Limb (tissue), 2 donors: Measurements from ENCODE around the gene LPIN1.

Source experiments
- DNase-seq, 2 donors: peaks; one replicate each; pipeline ENCODE4 v3.0.0-alpha.2; 2016; ENCODE audit errors: extremely low spot score in 2 of 2

The LPIN1 gene

DNA sequence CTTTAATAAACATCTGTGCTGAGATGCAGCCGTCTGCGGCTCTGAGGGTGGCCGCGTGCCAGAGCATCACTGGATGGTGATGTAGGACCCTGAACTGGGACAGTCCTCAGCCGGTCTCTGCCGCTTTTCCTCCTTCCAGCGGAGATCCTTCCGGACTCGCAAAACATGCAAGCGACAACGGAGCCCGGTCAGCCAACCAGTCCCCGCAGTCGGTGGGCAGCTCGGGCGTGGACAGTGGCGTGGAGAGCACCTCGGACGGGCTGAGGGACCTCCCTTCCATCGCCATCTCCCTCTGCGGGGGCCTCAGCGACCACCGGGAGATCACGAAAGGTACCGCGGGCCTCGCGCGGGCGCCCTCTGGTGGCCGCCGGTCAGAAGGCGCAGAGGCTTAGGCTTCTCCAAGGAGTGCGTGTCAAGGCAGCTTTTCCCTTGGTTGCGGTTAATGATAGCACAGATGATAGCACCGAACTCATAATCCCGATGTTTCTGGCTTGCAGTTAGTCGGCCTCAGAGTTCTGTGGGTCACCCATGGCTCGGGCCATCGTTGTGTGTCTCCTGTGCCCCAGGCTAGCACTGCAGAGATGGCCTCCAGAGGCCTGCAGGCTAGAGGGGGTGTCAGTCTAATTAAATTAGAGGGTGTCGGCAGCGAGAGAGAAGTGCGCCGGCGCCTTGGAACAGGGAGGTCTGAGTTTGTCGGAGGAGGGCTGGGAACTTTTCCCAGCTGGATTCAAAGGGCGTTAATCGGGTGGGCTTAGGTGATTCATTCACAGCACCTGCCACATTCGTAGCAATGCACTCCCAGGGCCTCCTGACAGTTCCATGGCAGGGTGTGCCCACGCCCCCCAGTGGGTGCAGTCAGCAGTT is 38.5 kb downstream of the LPIN1 start:
- peak; percentile 43 to 89 for DNase-seq

DNA sequence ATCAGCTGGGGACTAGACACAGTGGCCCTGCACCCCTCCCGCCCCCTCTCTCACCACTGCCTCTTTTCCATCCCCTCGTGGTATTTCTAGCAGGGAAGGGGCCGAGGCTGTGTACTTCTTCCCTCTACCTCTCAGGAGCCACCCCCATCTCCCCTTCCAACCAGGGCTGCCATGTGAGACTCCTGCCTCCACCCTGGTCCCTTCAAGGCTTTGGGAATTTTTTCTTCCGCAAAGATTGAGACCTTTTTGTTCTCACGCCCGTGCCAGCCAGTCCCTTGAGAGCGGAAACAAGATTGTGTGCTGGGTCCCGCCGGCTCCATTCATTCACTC is 39.1 kb downstream of the LPIN1 start:
- no peak for DNase-seq

DNA sequence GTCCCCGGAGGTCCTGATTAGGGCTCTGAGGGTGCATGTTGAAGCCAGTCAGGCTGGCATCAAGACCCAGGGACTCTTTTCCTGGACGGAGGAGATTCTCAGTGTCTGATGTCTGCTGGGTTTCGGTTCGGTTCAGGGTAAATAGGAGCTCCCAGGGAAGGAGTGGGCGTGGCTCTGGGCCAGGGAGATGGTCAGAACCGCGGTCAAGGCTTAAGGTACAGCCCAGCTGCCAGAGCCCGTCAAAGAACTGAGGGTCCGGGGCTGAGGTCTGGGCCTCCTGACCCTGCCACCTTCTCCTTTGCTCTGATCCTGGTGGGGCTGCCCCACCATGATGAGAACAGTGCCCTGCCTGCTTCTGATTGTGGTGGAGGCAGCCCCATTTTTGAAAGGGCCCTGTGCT is 39.8 kb downstream of the LPIN1 start:
- DNase-seq, result no peak

GRCh38 chr2:11786592-11786991 is 40.2 kb downstream of the LPIN1 start:
- no peak for DNase-seq

DNA sequence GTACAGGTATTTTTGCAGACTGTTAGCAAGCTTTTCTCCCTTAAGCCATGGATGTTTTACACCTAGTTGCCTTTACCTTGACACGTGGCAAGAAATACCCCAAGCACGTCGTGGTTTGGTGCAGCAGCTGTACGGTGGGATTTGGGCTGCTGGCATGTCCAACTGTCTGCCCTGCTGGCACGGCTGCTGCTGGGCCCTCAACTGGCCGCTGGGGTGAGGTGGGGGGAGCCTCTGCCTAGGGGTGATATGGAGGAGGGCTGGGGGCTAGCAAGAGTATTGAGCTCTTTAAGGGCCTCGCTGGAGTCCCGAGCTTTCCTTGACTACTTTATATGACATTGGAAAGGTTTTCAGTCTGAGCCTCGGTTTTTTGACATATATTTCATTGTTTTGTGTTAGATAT is 41.6 kb downstream of the LPIN1 start:
- DNase-seq, result no peak

- no peak for DNase-seq
These were observed 42.2 kb downstream of the LPIN1 start for GRCh38 chr2:11788461-11789124.

- peak in 1 of 2 donors; percentile 12 for DNase-seq
These were observed 42.8 kb downstream of the LPIN1 start for GRCh38 chr2:11789243-11789642.

DNA sequence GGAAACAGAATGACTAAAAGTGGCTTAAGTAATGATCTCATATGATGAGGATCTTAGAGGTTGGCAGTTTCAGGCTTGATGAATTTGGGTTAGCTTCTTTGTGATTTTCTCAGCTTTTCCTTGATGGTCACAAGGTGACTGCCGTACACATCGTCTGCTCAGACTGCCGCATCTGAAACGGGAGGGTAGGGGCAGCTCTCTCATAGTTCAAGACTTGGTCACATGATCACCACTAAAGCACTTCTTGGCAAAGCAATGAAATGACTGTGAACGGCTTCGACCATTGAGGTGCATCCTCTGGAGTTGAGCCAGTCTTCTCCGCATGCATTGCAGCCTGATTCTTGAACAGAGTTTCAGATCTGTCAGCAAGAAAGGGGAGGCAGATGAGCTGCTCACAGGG is 43.8 kb downstream of the LPIN1 start:
- peak in 1 of 2 donors; percentile 6 for DNase-seq

DNA sequence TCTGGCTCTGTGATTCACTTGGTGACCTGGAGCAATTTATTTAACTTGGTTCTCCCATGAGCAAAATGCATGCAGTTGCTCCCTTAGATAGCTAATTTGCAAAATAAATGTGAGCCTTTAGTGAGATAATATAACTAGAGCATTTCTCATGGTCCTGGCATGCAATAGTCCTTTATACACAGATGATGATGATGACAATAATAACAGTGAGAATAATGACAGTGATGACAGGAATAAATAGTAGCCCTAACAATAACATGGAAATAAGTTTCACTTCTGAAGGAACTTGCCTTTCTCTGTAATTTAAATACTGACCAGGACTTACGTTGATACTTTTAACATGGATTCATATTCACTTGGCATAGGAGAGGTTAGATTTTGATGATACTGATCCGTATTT is 49.2 kb downstream of the LPIN1 start:
- DNase-seq, result no peak

- DNase-seq, result peak in 1 of 2 donors; percentile 18
These were observed 50.0 kb downstream of the LPIN1 start for GRCh38 chr2:11796190-11797171.

- DNase-seq, result no peak
These were observed 51.4 kb downstream of the LPIN1 start for GRCh38 chr2:11797846-11798245.

GRCh38 chr2:11798701-11799435 is 52.4 kb downstream of the LPIN1 start:
- no peak for DNase-seq

GRCh38 chr2:11799826-11800225 is 53.4 kb downstream of the LPIN1 start:
- DNase-seq, result no peak

- DNase-seq, result no peak
These were observed 56.4 kb downstream of the LPIN1 start for GRCh38 chr2:11802782-11803191.

DNA sequence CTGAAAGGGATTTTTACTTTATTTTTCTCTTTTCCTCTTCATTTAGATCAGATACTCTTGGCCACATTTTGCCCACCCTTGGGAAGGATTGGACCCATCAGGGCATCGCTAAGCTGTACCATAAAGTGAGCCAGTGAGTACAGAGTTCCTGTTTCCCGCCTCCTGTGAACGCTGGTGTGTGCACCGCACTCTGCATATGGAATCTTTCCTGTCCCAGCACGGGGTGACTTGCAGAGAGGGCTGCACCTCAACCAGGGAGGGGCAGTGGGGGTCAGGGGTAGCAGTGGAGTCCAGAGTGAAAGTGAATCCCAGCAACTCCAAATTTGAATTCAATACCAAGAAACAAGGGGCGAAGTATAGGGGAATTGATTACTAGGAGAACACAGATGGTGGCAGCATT is 58.6 kb downstream of the LPIN1 start:
- no peak for DNase-seq

DNA sequence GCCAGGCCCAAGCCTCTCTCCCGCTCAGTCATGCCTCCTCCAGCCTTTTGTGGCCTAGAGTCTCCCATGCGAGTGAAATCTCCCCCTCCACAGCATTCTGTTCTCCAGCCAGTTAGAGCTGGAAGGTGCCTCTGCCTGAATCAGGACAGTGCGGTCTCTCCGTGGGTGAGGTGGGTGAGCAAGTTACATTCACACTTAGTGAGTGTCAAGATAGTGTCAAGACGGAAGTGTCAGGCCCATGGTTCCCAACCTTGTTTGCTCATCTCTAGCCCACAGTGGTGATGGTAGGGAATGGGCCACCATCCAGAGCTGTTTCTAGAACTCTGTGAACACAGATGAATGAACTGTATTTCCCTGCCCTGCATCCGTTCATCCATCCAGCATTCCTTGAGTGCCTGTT is 59.5 kb downstream of the LPIN1 start:
- no peak for DNase-seq

DNA sequence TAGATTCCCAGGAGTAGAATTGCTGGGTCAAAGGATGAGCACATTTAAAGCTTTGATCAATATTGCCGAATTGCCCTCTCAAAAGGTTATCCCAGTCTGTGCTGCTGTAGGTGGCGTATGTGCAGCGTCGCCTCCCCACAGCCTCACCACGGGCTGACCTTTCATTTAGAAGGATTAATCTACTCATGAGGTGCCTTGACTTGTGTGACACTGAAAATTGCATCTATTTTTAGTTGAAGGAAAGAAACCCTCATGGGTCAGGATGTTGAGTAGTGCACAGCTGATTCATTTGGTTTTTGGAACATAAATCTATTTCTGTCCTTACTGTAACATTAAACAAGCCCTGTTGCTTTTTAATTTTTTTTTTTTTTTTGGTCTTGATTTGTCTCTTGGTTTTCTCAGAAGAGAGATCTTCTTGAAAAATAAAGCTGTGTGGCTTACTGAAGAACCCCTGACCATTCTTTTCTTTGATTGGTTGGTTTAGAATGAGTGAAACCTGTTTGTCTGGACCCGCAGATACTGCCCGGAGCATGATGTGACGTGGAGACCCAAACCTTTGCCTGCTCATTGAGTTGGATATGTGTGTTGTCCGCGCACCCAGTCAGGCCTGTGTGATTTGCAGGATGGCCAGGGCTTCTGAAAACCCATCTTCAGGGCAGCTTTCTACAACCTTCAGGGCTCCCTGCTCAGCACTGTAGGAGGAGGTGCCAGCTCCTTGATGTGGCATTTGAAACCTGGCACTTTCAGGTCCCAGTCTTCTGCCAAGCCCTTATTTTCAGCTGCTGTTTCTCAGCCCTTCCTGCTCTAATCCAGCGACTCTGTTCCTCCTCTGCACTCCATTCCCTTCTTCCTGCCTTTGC is 61.0 kb downstream of the LPIN1 start:
- no peak for DNase-seq

GRCh38 chr2:11808016-11808400 is 61.6 kb downstream of the LPIN1 start:
- no peak for DNase-seq

GRCh38 chr2:11809586-11810236 is 63.3 kb downstream of the LPIN1 start:
- no peak for DNase-seq
